Activated B cell treated with CpG ODN at 0.5 μM for 24 hours (primary cell): ENCODE measurements around the gene PLK3. TPM values are rescaled to one million over a fixed set of nuclear protein-coding genes. Genes with fewer than 3 reads are reported as not detected.

Experiments
- ATAC-seq: fragments of 200-7000 bp; cut with Tn5 transposase; one replicate; pipeline ENCODE4 v1.10.0; 2021; ENCODE audit warnings: low read depth, mild to moderate bottlenecking, moderate library complexity
- CTCF ChIA-PET: fragments of 350-600 bp; sonication (Branson Sonifier 250); formaldehyde crosslinking; loops from one replicate; lab custom pipeline; 2021; ENCODE audit warnings: antibody characterized with exemption; lab: Charles Lee
- POLR2A ChIA-PET: fragments of 350-600 bp; sonication (Branson Sonifier 250); formaldehyde crosslinking; loops from one replicate; lab custom pipeline; 2021; ENCODE audit warnings: antibody characterized with exemption; lab: Charles Lee
- DNase-seq: peaks from one replicate; pipeline ENCODE4 v3.0.0; 2022
- H3K27ac Mint-ChIP-seq: one replicate; pipeline ENCODE4 v1.8.0; 2020; ENCODE audit warnings: mixed read lengths
- H3K27me3 Mint-ChIP-seq: one replicate; pipeline ENCODE4 v1.8.0; 2021; ENCODE audit warnings: mixed read lengths
- H3K36me3 Mint-ChIP-seq: one replicate; pipeline ENCODE4 v1.8.0; 2021; ENCODE audit warnings: low read depth, mixed read lengths
- H3K4me1 Mint-ChIP-seq: one replicate; pipeline ENCODE4 v1.8.0; 2021; ENCODE audit warnings: mixed read lengths
- H3K4me3 Mint-ChIP-seq: one replicate; pipeline ENCODE4 v1.8.0; 2020; ENCODE audit warnings: mild to moderate bottlenecking, mixed read lengths
- H3K9me3 Mint-ChIP-seq: one replicate; pipeline ENCODE4 v1.8.0; 2020; ENCODE audit warnings: mixed read lengths
- intact Hi-C: fragments of 100-400 bp; cut with micrococcal nuclease; formaldehyde crosslinking; loops from one replicate; pipeline ENCODE4 v1.15.1; 2024
- total RNA-seq: library from RNA; stranded (reverse); gene quantifications from 2 replicates; pipeline ENCODE4 v1.2.3, GENCODE V29; 2022
- TF ChIP-seq, protein P1 (sequence below): fragments of 200-600 bp; IDR thresholded peaks from one replicate; pipeline ENCODE4 v1.8.0; 2022; ENCODE audit warnings: antibody characterized with exemption, mild to moderate bottlenecking

PLK3 gene
- total RNA-seq, 1 donor from 2014 or later = 82.0 TPM

GRCh38 chr1:44806025-44806703 lies 6.0 kb downstream of the PLK3 start:
- no peak overlapping the region for H3K27ac Mint-ChIP-seq
- ATAC-seq = no peak
- intact Hi-C loops = loop anchor here (10.0 kb wide), 1 partner anchor 779 kb away; the partner anchor contains the start of gene NASP
- no peaks in the 10 kb centered on the region for H3K27me3 Mint-ChIP-seq
- no peak overlapping the region for H3K4me3 Mint-ChIP-seq
- peaks cover 56% of the 10 kb centered on the region for H3K36me3 Mint-ChIP-seq
- no peak for DNase-seq
- CTCF ChIA-PET = no interaction called here
- POLR2A ChIA-PET = interaction anchor here (0.5 to 9.4 kb wide), 5 partner anchors 6 to 116 kb away, joined by 3 to 364 read pairs (median 193); partner anchors contain the start of gene BTBD19
- TF ChIP-seq, protein P1, sequence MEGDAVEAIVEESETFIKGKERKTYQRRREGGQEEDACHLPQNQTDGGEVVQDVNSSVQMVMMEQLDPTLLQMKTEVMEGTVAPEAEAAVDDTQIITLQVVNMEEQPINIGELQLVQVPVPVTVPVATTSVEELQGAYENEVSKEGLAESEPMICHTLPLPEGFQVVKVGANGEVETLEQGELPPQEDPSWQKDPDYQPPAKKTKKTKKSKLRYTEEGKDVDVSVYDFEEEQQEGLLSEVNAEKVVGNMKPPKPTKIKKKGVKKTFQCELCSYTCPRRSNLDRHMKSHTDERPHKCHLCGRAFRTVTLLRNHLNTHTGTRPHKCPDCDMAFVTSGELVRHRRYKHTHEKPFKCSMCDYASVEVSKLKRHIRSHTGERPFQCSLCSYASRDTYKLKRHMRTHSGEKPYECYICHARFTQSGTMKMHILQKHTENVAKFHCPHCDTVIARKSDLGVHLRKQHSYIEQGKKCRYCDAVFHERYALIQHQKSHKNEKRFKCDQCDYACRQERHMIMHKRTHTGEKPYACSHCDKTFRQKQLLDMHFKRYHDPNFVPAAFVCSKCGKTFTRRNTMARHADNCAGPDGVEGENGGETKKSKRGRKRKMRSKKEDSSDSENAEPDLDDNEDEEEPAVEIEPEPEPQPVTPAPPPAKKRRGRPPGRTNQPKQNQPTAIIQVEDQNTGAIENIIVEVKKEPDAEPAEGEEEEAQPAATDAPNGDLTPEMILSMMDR = no peak
- H3K9me3 Mint-ChIP-seq = no peaks in the 10 kb centered on the region
- H3K4me1 Mint-ChIP-seq = peaks cover 68% of the 10 kb centered on the region

DNA sequence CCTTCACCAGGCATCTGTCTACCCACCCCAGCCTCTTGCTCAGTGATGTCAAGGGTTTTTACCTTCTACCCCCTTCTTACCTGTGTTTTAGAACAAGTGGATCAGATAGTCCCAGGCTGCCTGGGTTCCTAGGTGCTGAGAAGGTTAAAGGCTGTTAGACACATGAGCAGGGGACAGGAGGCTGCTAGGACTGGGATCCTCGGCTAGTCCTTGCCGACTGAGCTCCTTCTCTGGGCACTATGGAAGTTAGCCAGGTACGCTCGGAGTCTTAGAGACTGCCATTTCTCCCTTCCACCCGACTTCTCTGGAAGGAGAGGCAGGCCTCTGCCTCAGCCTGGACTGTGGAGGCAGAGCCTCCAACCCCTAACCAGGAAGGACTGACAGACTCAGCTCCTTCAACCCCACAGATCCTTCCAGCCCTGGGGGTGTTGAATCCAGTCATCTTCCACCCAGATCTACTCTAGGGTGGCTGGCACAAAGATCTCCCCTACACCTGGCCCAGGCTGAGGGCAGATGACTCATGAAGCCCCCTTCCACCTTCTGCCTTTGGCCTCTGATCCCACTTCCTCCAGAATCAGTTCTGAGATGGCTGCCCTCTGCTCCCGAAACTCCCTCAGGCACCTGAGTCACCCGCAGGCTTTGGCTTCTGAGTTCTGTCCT lies 6.7 kb downstream of the PLK3 start, which contains the start of gene DYNLT4:
Gene DYNLT4 (minus strand): TSS at position 648 of the 660 bp plus-strand sequence. CDS start 683 bp downstream, outside the sequence.
- peak within 1 kb of the TSS; percentile 97 for H3K27ac Mint-ChIP-seq
- H3K36me3 Mint-ChIP-seq = peaks cover 54% of the 10 kb centered on the region
- ATAC-seq (no peak), DNase-seq (peak; percentile 48)
- H3K9me3 Mint-ChIP-seq = no peaks in the 10 kb centered on the region
- H3K4me3 Mint-ChIP-seq = peak within 1 kb of the TSS; percentile 63
- TF ChIP-seq, protein P1 = no peak
- POLR2A ChIA-PET = interaction anchor here (0.5 to 9.4 kb wide), 7 partner anchors 13 to 129 kb away, joined by 3 to 364 read pairs (median 5); partner anchors contain the start of gene RPS8
- no peaks in the 10 kb centered on the region for H3K27me3 Mint-ChIP-seq
- CTCF ChIA-PET = no interaction called here
- intact Hi-C loops = loop anchor here (10.0 kb wide), 1 partner anchor 778 kb away; the partner anchor contains the start of gene NASP
- H3K4me1 Mint-ChIP-seq = peaks cover 68% of the 10 kb centered on the region

DNA sequence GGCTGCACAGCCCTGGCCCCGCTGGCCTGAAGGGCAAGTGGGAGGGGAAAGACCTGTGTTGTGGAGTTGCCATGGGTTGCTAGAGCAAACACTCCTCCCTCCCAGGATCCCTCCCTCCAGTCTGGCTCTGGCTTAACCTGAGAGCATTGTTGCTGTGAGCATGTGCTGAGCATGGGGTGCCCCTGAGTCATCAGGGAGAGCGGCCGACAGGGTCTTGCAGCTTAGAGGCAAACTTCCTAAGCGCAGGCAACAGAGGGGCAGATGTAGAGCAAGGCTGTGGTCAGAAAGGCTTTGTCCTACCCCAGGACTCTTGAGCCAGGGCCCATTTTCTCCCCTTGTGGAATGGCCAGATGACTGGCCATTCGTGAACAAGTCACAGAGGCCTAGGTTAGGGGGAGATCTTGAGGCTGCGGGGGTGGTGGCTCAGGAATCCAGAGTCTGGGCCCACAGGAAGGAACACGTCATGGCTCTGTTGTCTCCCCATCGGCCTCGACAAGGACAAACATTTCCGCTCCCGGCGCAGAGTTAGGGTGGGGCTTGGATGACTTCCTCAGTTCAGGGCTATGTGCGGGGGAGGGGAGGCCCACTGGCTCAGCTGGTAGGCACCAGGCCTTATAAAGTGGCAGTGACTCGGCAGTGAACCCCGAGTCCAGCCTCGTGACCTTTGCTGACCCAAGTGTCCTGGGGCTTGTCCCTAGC lies 7.3 kb downstream of the PLK3 start:
- no peaks in the 10 kb centered on the region for H3K9me3 Mint-ChIP-seq
- CTCF ChIA-PET = interaction anchor here (1.0 to 1.3 kb wide), 3 partner anchors 10 to 15 kb away, joined by 3 to 8 read pairs (median 4); no protein-coding TSS in a partner anchor
- TF ChIP-seq, protein P1 = no peak
- H3K27me3 Mint-ChIP-seq = no peaks in the 10 kb centered on the region
- peaks cover 48% of the 10 kb centered on the region for H3K36me3 Mint-ChIP-seq
- H3K4me3 Mint-ChIP-seq = peak overlapping the region; percentile 63
- POLR2A ChIA-PET = interaction anchor here (0.6 to 9.4 kb wide), 14 partner anchors 6 to 775 kb away, joined by 3 to 364 read pairs (median 8); partner anchors contain the start of genes ARMH1, PLK3, RNU5D-1 and RPS8
- peak overlapping the region; percentile 97 for H3K27ac Mint-ChIP-seq
- peak; percentile 67 for DNase-seq
- peaks cover 66% of the 10 kb centered on the region for H3K4me1 Mint-ChIP-seq
- intact Hi-C loops = loop anchor here (10.0 kb wide), 1 partner anchor 777 kb away; the partner anchor contains the start of gene NASP
- peak; percentile 32 for ATAC-seq

DNA sequence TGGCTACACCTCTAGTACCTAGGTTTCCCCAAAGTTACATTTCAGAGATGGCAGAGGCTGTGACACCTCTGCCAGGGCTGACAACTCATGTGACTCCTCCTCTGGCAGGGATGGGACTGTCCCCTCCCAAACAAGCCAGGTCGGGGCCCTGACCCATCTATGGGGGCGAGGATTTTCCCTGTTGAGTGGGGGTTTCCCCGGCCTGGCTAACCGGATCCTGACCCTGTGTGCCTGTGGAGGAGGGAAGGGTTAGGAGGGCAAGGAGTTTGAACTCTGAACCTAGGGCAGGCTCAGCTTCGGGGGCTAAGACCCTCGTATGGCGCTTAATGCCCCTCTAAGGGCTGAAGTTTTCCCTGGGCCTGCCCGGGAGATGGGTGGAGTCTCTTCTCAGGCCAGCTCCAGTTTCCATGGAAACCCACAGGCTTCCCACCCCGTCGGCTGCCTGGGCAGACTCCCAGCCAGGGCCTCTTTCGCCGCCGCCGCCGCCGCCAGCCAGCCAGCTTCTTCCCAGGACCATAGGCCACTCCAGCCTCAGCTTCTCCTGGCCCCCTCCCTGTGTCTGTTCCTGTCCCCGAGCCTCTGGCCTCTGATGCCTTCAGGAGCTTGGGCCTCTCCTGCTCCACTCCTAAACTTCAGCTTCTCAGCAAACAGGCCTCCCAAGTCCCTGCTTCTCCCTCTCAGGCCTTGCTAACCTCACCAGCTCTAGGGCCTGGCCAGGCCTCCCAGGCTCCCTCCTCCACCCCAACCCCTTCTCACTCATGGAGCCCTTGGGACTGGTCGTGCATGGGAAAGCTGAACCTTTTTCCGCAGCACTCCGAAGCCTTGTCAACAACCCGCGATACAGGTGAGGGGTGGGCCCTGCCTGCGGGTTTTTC lies 8.1 kb downstream of the PLK3 start, which contains the start of gene BTBD19:
Gene BTBD19 (plus strand): TSS at position 461 of the 875 bp plus-strand sequence. CDS start 298 bp downstream, at position 759.
- TF ChIP-seq, protein P1 = no peak
- H3K27me3 Mint-ChIP-seq = no peaks in the 10 kb centered on the region
- H3K36me3 Mint-ChIP-seq = peaks cover 40% of the 10 kb centered on the region
- no peak for DNase-seq
- ChIA-PET POLR2A (interaction anchor here (0.6 to 9.4 kb wide), 21 partner anchors 6 to 775 kb away, joined by 3 to 364 read pairs (median 8); partner anchors contain the start of genes ARMH1, HECTD3, PLK3 and PRDX1), CTCF (interaction anchor here (0.8 to 1.9 kb wide), 8 partner anchors 8 to 79 kb away, joined by 3 to 25 read pairs (median 5); partner anchors contain the start of genes BEST4, PLK3 and RNU5D-1)
- intact Hi-C loops = loop anchor here (10.0 kb wide), 1 partner anchor 777 kb away; the partner anchor contains the start of gene NASP
- H3K27ac Mint-ChIP-seq = peak within 1 kb of the TSS; percentile 97
- H3K4me3 Mint-ChIP-seq = peak within 1 kb of the TSS; percentile 74
- peak; percentile 20 for ATAC-seq
- peaks cover 59% of the 10 kb centered on the region for H3K4me1 Mint-ChIP-seq
- H3K9me3 Mint-ChIP-seq = no peaks in the 10 kb centered on the region
